GM04503 (cell line): ENCODE measurements around the gene FMC1.

Experiments
- DNase-seq: peaks from one replicate; pipeline ENCODE4 v3.0.0-alpha.2; 2012; ENCODE audit warnings: low read depth

FMC1 gene

DNA sequence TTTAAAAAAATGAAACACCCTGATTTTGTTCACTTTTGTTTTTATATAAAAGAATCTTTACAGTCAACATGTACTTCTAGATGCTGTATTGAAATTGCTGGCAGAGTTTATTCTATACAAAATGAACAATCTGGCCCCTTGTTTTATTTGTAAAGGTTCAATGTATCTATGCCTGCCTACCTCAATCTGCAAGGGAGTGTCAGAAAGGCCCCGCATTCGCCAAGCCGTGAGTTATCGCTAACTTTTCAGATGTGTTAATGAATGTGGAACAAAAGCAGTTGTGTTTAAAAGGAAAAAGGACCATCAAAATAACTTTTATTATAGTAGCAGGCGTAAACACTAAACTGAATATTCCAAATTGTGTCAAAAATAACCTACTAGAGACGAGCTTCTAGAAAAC lies 33.1 kb downstream of the FMC1 start:
- no peak for DNase-seq

DNA sequence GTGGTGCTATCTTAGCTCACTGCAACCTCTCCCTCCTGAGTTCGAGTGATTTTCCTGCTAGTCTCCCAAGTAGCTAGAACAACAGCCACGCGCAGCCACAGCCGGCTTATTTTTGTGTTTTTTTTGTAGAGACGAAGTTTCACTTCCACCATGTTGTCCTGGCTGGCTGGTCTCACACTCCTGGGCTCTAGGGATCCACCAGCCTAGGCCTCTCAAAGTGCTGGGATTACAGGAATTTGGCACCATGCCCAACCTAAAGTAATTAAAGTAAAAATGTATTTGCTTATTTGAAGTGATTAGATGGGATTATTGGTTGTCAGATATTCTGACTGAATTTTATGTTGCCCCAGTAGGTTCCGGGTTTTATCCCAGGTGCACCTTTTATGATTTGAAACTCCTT lies 41.3 kb downstream of the FMC1 start:
- no peak for DNase-seq

DNA sequence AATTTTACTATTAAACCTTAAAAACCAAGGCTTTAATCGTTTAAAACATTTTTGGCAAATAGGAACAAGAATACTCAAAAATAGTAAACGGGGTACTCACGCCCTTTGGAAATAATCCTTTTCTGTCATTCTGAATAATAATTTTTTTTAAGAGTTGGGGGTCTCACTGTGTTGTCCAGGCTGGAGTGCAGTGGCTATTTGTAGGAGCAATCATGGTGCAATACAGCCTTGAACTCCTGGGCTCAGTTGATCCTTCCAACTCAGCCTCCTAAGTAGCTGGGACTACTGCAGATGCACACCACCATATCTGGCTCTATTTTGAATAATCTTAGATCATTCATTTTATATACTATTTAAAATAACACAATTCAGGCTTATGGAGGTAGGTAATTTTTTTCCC lies 43.5 kb downstream of the FMC1 start:
- DNase-seq, result no peak

DNA sequence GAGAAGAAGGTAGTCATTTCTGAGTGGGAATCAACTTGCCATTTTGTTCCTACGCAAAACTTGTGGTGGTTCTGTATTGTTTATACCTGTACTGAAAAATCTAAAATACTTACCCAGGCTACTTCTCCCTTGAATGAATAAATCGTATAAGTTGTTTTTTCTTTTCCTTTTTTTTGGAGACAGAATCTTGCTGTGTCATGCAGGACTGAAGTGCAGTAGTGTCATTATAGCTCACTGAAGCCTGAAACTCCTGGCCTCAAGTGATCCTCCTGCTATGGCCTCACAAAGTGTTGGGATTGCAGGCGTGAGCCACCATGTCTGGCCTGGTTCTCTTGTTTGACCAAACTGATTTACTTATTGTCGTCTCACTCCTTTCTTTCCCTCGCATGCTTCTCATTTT lies 46.5 kb downstream of the FMC1 start:
- DNase-seq, result no peak

DNA sequence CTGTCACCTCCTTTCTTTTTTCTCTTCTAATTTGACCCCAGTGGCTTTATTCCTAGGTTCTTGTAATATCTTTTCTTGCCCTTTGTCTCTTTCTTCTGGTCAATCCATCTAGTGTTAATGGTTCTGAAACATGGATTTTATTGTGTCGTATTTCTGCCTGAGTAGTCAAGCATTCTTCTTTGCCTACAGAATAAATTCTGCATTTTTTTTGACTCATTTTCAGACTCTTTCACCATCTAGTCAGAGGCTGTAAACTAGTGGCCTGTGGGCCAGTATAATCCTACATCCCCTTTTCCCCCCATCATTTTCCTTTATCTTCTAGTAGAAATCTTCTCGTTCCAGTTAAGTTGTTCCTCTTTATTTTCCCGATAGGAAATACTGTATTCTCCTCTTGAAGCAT lies 48.0 kb downstream of the FMC1 start:
- no peak for DNase-seq

DNA sequence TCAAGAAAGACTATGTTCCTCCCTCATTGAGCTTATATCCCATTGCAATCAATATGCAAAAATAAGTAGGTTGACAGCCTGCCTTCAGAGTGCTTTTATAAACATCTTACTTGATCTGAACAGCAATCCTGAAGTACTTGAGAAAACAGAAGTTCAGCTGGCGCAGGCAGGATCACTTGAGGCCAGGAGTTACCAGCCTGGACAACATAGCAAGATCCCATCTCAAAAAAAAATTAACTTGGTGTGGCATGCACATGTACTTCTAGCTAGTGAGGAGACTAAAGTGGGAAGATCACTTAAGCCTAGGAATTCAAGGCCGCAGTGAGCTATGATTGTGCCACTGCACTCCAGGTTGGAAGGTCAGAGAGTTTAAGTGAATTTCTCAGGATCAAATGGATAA lies 48.6 kb downstream of the FMC1 start:
- no peak for DNase-seq

DNA sequence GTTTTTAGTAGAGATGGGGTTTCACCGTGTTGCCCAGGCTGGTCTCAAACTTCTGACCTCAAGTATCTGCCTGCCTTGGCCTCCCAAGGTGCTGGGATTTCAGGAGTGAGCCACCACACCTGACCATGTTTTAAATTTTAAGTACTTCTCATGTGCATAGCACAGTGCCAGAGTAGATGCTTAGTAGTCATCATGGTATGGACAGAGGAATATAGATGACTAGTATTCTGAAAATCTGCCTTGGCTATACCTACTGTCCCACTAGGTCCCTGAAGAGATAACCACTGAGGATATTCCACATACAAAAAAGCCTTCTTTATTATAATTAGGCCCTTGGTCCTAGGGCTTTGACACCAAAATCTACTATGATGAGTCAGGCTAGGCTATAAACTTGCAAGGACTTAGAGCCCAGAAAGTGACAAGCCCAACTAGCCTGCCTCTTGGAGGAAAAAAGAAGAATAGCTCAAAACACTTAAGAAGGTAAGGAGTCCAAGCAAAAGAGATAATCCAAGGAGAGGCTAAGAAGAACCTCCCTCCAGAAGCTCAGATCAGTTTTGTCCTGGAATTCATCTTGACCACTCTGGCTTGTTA lies 52.6 kb downstream of the FMC1 start:
- peak; percentile 3 for DNase-seq

DNA sequence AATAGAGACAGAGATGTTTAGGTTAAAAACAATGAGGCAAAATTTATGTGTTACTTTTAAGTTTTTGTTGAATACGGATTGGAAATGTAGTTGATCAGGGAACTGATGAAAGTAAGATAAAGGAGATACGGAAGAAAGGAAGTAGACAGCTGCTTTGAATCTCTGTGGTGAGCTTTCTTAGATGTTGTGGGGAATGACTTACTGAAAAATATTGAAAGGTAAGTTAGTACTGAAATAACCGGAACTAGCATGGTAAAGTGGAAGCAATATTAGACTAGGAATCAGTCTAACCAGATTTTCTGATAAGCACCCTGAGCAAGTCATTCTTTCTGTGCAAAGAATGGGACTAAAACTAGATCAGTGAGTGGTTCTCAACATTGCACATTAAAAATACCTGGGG lies 53.4 kb downstream of the FMC1 start:
- DNase-seq, result no peak
